Measurements from ENCODE around the gene ANKK1. TPM values are rescaled to one million over a fixed set of nuclear protein-coding genes. Genes with fewer than 3 reads are reported as not detected.

Gene ANKK1
- total RNA-seq, 1 donor from 2014 or later: not detected

- intact Hi-C loops (cut with micrococcal nuclease): no loop called here
- Mint-ChIP-seq H3K27ac (no peak overlapping the region), H3K9me3 (no peaks in the 10 kb centered on the region), H3K27me3 (peaks cover 2% of the 10 kb centered on the region), H3K36me3 (ENCODE audit: low read depth) (no peaks in the 10 kb centered on the region), H3K4me3 (no peak overlapping the region), H3K4me1 (no peaks in the 10 kb centered on the region)
- DNase-seq: no peak
Measured at GRCh38 chr11:113392236-113392921, 4.8 kb downstream of the ANKK1 start.

GRCh38 chr11:113393501-113393985 is 6.0 kb downstream of the ANKK1 start:
- Mint-ChIP-seq H3K27ac (no peak overlapping the region), H3K4me3 (no peak overlapping the region), H3K4me1 (no peaks in the 10 kb centered on the region), H3K36me3 (ENCODE audit: low read depth) (no peaks in the 10 kb centered on the region), H3K9me3 (no peaks in the 10 kb centered on the region), H3K27me3 (peaks cover 2% of the 10 kb centered on the region)
- intact Hi-C loops (cut with micrococcal nuclease): no loop called here
- DNase-seq: no peak

GRCh38 chr11:113394919-113395318 is 7.3 kb downstream of the ANKK1 start:
- no peak overlapping the region for H3K27ac Mint-ChIP-seq
- no peak for DNase-seq
- peaks cover 2% of the 10 kb centered on the region for H3K27me3 Mint-ChIP-seq
- H3K36me3 Mint-ChIP-seq (ENCODE audit: low read depth): no peaks in the 10 kb centered on the region
- H3K4me3 Mint-ChIP-seq: no peak overlapping the region
- no peaks in the 10 kb centered on the region for H3K9me3 Mint-ChIP-seq
- no peaks in the 10 kb centered on the region for H3K4me1 Mint-ChIP-seq
- intact Hi-C loops (cut with micrococcal nuclease): no loop called here

GRCh38 chr11:113395782-113396336 is 8.3 kb downstream of the ANKK1 start:
- intact Hi-C loops (cut with micrococcal nuclease): no loop called here
- Mint-ChIP-seq H3K27me3 (peaks cover 2% of the 10 kb centered on the region), H3K36me3 (ENCODE audit: low read depth) (no peaks in the 10 kb centered on the region), H3K4me3 (no peak overlapping the region), H3K4me1 (no peaks in the 10 kb centered on the region), H3K9me3 (no peaks in the 10 kb centered on the region), H3K27ac (no peak overlapping the region)
- DNase-seq: no peak

- no peaks in the 10 kb centered on the region for H3K9me3 Mint-ChIP-seq
- no peaks in the 10 kb centered on the region for H3K4me1 Mint-ChIP-seq
- no peak overlapping the region for H3K4me3 Mint-ChIP-seq
- no peaks in the 10 kb centered on the region for H3K36me3 Mint-ChIP-seq (ENCODE audit: low read depth)
- intact Hi-C loops (cut with micrococcal nuclease): no loop called here
- peaks cover 2% of the 10 kb centered on the region for H3K27me3 Mint-ChIP-seq
- H3K27ac Mint-ChIP-seq: no peak overlapping the region
- DNase-seq: no peak
Measured at GRCh38 chr11:113396690-113397089, 9.1 kb downstream of the ANKK1 start.

GRCh38 chr11:113397212-113397611 is 9.6 kb downstream of the ANKK1 start:
- intact Hi-C loops (cut with micrococcal nuclease): no loop called here
- Mint-ChIP-seq H3K4me1 (no peaks in the 10 kb centered on the region), H3K9me3 (no peaks in the 10 kb centered on the region), H3K27ac (no peak overlapping the region), H3K4me3 (no peak overlapping the region), H3K36me3 (ENCODE audit: low read depth) (no peaks in the 10 kb centered on the region), H3K27me3 (peaks cover 2% of the 10 kb centered on the region)
- DNase-seq: no peak

GRCh38 chr11:113397821-113398220 is 10.2 kb downstream of the ANKK1 start:
- intact Hi-C loops (cut with micrococcal nuclease): no loop called here
- DNase-seq: no peak
- H3K27me3 Mint-ChIP-seq: peaks cover 2% of the 10 kb centered on the region
- H3K4me1 Mint-ChIP-seq: no peaks in the 10 kb centered on the region
- no peaks in the 10 kb centered on the region for H3K9me3 Mint-ChIP-seq
- no peaks in the 10 kb centered on the region for H3K36me3 Mint-ChIP-seq (ENCODE audit: low read depth)
- H3K4me3 Mint-ChIP-seq: no peak overlapping the region
- H3K27ac Mint-ChIP-seq: no peak overlapping the region

GRCh38 chr11:113398669-113399430 is 11.3 kb downstream of the ANKK1 start:
- Mint-ChIP-seq H3K36me3 (ENCODE audit: low read depth) (no peaks in the 10 kb centered on the region), H3K27me3 (no peaks in the 10 kb centered on the region), H3K27ac (no peak overlapping the region), H3K4me1 (no peaks in the 10 kb centered on the region), H3K9me3 (no peaks in the 10 kb centered on the region), H3K4me3 (no peak overlapping the region)
- no peak for DNase-seq
- intact Hi-C loops (cut with micrococcal nuclease): no loop called here

GRCh38 chr11:113400631-113401230 is 13.2 kb downstream of the ANKK1 start:
- intact Hi-C loops (cut with micrococcal nuclease): no loop called here

GRCh38 chr11:113401718-113402117 is 14.1 kb downstream of the ANKK1 start:
- H3K9me3 Mint-ChIP-seq: no peaks in the 10 kb centered on the region
- no peak for DNase-seq
- H3K36me3 Mint-ChIP-seq (ENCODE audit: low read depth): no peaks in the 10 kb centered on the region
- H3K4me1 Mint-ChIP-seq: no peaks in the 10 kb centered on the region
- H3K27me3 Mint-ChIP-seq: no peaks in the 10 kb centered on the region
- H3K27ac Mint-ChIP-seq: no peak overlapping the region
- intact Hi-C loops (cut with micrococcal nuclease): no loop called here
- H3K4me3 Mint-ChIP-seq: no peak overlapping the region

More at GRCh38 chr11:113400631-113401230, 13.2 kb downstream of the ANKK1 start:
- Mint-ChIP-seq H3K27ac (no peak overlapping the region), H3K36me3 (ENCODE audit: low read depth) (no peaks in the 10 kb centered on the region), H3K9me3 (no peaks in the 10 kb centered on the region), H3K4me3 (no peak overlapping the region), H3K27me3 (no peaks in the 10 kb centered on the region), H3K4me1 (no peaks in the 10 kb centered on the region)
- DNase-seq: no peak

- H3K4me1 Mint-ChIP-seq: no peaks in the 10 kb centered on the region
- H3K9me3 Mint-ChIP-seq: no peaks in the 10 kb centered on the region
- H3K4me3 Mint-ChIP-seq: no peak overlapping the region
- intact Hi-C loops (cut with micrococcal nuclease): no loop called here
- H3K36me3 Mint-ChIP-seq (ENCODE audit: low read depth): no peaks in the 10 kb centered on the region
- DNase-seq: no peak
- no peak overlapping the region for H3K27ac Mint-ChIP-seq
- no peaks in the 10 kb centered on the region for H3K27me3 Mint-ChIP-seq
Measured at GRCh38 chr11:113404859-113405430, 17.4 kb downstream of the ANKK1 start.

- intact Hi-C loops (cut with micrococcal nuclease): no loop called here
- no peaks in the 10 kb centered on the region for H3K9me3 Mint-ChIP-seq
- H3K36me3 Mint-ChIP-seq (ENCODE audit: low read depth): no peaks in the 10 kb centered on the region
- no peak overlapping the region for H3K4me3 Mint-ChIP-seq
- no peaks in the 10 kb centered on the region for H3K27me3 Mint-ChIP-seq
- no peak overlapping the region for H3K27ac Mint-ChIP-seq
- no peaks in the 10 kb centered on the region for H3K4me1 Mint-ChIP-seq
- DNase-seq: no peak
Measured at GRCh38 chr11:113405724-113406478, 18.3 kb downstream of the ANKK1 start.

GRCh38 chr11:113407163-113407562 is 19.6 kb downstream of the ANKK1 start:
- no peak overlapping the region for H3K27ac Mint-ChIP-seq
- no peak overlapping the region for H3K4me3 Mint-ChIP-seq
- no peaks in the 10 kb centered on the region for H3K4me1 Mint-ChIP-seq
- H3K36me3 Mint-ChIP-seq (ENCODE audit: low read depth): no peaks in the 10 kb centered on the region
- no peaks in the 10 kb centered on the region for H3K9me3 Mint-ChIP-seq
- no peak for DNase-seq
- H3K27me3 Mint-ChIP-seq: no peaks in the 10 kb centered on the region
- intact Hi-C loops (cut with micrococcal nuclease): no loop called here

All from activated CD4-positive, alpha-beta T cell treated with anti-CD3 and anti-CD28 coated beads, Interleukin-2, amount 10 ng/mL, durations not matched to agents 24 days and 14 days (primary cell).